ENCODE results near the gene RNASE13.
"Not testable (repeated sequence)": the region's sequence is repeated elsewhere in the genome, so short reads cannot be mapped to it uniquely, and the experiment has no call there.

Gene RNASE13

GRCh38 chr14:20988717-20989470 is 45.7 kb downstream of the RNASE13 start:
- peak; percentile 14 for DNase-seq (ENCODE audit: low spot score)

DNA sequence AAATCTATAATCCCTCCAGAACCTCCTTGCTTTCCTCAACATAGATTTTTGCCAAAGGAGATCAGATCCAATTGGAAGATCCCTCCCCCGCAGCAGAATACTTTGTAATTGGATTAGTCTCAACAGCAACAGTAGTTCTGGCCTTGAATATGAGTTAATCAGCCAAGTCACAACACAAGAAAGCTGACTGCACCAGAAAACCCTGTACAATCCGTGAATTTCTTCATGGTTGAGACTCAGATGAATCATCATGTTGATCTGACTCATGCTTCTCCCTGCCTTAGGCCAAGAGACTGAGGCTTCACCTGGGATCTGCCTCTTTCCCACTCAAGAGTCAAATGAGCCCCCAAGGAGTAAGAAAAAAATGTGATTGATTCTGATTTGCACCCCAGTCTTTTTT is 47.8 kb downstream of the RNASE13 start:
- no peak for DNase-seq (ENCODE audit: low spot score)

- DNase-seq (ENCODE audit: low spot score), result not testable (repeated sequence)
Measured at GRCh38 chr14:20985650-20986049, 49.0 kb downstream of the RNASE13 start.
